ENCODE data around the gene PLEKHA3. TPM values are rescaled to one million over a fixed set of nuclear protein-coding genes. Genes with fewer than 3 reads are reported as not detected.

PLEKHA3 gene
- total and polyA plus RNA-seq, 2 of the 4 experiments (the other 2 are of a cell fraction), result 3.9 to 5.5 TPM

GRCh38 chr2:178455947-178456346 lies 24.3 kb upstream of the PLEKHA3 start:
- in situ Hi-C loops (cut with MboI; ENCODE audit: low sequenced_read_pairs) (no loop called here), intact Hi-C loops (cut with micrococcal nuclease) (no loop called here), dilution Hi-C loops (cut with HindIII; ENCODE audit: low sequenced_read_pairs, unreplicated experiment) (no loop called here)
- Histone ChIP-seq H2BK120ac (ENCODE audit: low read depth, low read length) (no peak overlapping the region), H3K4me1 (ENCODE audit: control insufficient read depth, insufficient read depth, low read length) (peaks cover 4% of the 10 kb centered on the region), H3K18ac (ENCODE audit: low read depth, low read length) (no peak overlapping the region), H3K36me3 (ENCODE audit: control insufficient read depth, insufficient read depth, low read length) (no peaks in the 10 kb centered on the region), H3K4me2 (ENCODE audit: low read depth, low read length) (no peak overlapping the region), H3K56ac (ENCODE audit: extremely low read depth, insufficient read depth, low read length) (no peak overlapping the region), H3K4ac (ENCODE audit: low read depth, low read length) (no peak overlapping the region), H2BK15ac (ENCODE audit: low read depth, low read length) (no peak overlapping the region), H4K8ac (ENCODE audit: low read depth in 2 of 2, low read length in 2 of 2) (no peak overlapping the region), H3K4me3 (ENCODE audit: insufficient read depth, low read depth, low read length) (no peak overlapping the region), H3K9ac (ENCODE audit: low read depth, low read length) (no peak overlapping the region), H4K5ac (ENCODE audit: low read depth, low read length) (no peak overlapping the region), H3K79me1 (ENCODE audit: low read depth in 1 of 2, low read length in 2 of 2) (peaks cover 0 to 6% of the 10 kb centered on the region in 2 experiments; a peak in 2 of 4 replicates), H3K14ac (replicated peaks; ENCODE audit: low read depth, low read length) (no peak overlapping the region), H3K9me1 (ENCODE audit: insufficient read depth, low read length) (no peaks in the 10 kb centered on the region), H4K91ac (ENCODE audit: insufficient read depth, low read depth, low read length) (no peak overlapping the region), H2AK5ac (ENCODE audit: low read depth, low read length) (no peak overlapping the region), H3K27me3 (ENCODE audit: control insufficient read depth, insufficient read depth, low read length) (no peaks in the 10 kb centered on the region), H4K20me1 (ENCODE audit: insufficient read depth, low read length) (no peaks in the 10 kb centered on the region), H2BK20ac (ENCODE audit: low read depth, low read length) (no peak overlapping the region), H2AFZ (replicated peaks; ENCODE audit: low read length, poor library complexity) (no peak overlapping the region), H3K23ac (ENCODE audit: low read depth, low read length) (no peak overlapping the region), H3K9me3 (ENCODE audit: control insufficient read depth, insufficient read depth, low read length) (no peaks in the 10 kb centered on the region), H2AK9ac (replicated peaks; ENCODE audit: low read depth, low read length, poor library complexity) (no peak overlapping the region), H2BK5ac (ENCODE audit: low read depth, low read length, poor library complexity, severe bottlenecking) (no peak overlapping the region), H3K27ac (ENCODE audit: insufficient read depth, low read length) (no peak overlapping the region)
- ATAC-seq (ENCODE audit: low read depth) (no peak), DNase-seq (no peak)
- POLR2A ChIA-PET (ENCODE audit: unreplicated experiment), result no interaction called here
- TF ChIP-seq BHLHE40 (IDR thresholded peaks at IDR 0.05; ENCODE audit: low read depth, low read length), result no peak
- TF ChIP-seq, protein P1, sequence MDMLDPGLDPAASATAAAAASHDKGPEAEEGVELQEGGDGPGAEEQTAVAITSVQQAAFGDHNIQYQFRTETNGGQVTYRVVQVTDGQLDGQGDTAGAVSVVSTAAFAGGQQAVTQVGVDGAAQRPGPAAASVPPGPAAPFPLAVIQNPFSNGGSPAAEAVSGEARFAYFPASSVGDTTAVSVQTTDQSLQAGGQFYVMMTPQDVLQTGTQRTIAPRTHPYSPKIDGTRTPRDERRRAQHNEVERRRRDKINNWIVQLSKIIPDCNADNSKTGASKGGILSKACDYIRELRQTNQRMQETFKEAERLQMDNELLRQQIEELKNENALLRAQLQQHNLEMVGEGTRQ (IDR thresholded peaks at IDR 0.05; ENCODE audit: low read depth, low read length), result no peak
- no peak for TF ChIP-seq CEBPB (IDR thresholded peaks at IDR 0.05; ENCODE audit: low read depth, low read length)
- no peak for TF ChIP-seq RAD21 (IDR thresholded peaks at IDR 0.05; ENCODE audit: low read length)
- TF ChIP-seq RFX5 (IDR thresholded peaks at IDR 0.05; ENCODE audit: low read depth, low read length), result no peak
- TF ChIP-seq SMC3 (IDR thresholded peaks at IDR 0.05; ENCODE audit: low read depth, low read length), result no peak
- no peak for TF ChIP-seq MAZ (IDR thresholded peaks at IDR 0.05; ENCODE audit: borderline replicate concordance, low read depth, low read length)
- no peak for TF ChIP-seq ELK1 (IDR thresholded peaks at IDR 0.05; ENCODE audit: borderline replicate concordance, low read depth, low read length)
- TF ChIP-seq MAFK (IDR thresholded peaks at IDR 0.05; ENCODE audit: low read depth, low read length), result no peak
- TF ChIP-seq CTCF (conservative IDR thresholded peaks at IDR 0.05; ENCODE audit: low read depth, low read length), result no peak
- no peak for TF ChIP-seq RCOR1 (IDR thresholded peaks at IDR 0.05; ENCODE audit: insufficient replicate concordance, low read length)
- BruUV-seq (replicated peaks), result no TSS peak
- 94% methylated on average over 3 of the region's 5 CpGs; no CpG with 5 or more reads in 1 of the 2 experiments for WGBS, 2 experiments (ENCODE audit: extremely low coverage in 2 of 2, insufficient read length in 1 of 2)
- CTCF ChIA-PET, result no interaction called here
